Activated naive CD4-positive, alpha-beta T cell treated with anti-CD3 and anti-CD28 coated beads, Interleukin-2, amount 50 U/mL, for 72 hours (primary cell): Measurements from ENCODE around the gene DUS3L. TPM values are rescaled to one million over a fixed set of nuclear protein-coding genes. Genes with fewer than 3 reads are reported as not detected.
"Not testable (repeated sequence)": the region's sequence is repeated elsewhere in the genome, so short reads cannot be mapped to it uniquely, and the experiment has no call there.

Experiments used
- ATAC-seq, 2 donors: fragments of 150-1000 bp; cut with Tn5 transposase; 2 replicates each; pipeline ENCODE4 v1.10.0; 2021; ENCODE audit warnings: mild to moderate bottlenecking in 2 of 2, moderate library complexity in 2 of 2
- DNase-seq, 2 donors: peaks; one replicate each; pipeline ENCODE4 v3.0.0; 2021 to 2022; ENCODE audit warnings: low spot score in 2 of 2
- H3K27ac Mint-ChIP-seq, 2 donors: one replicate each; pipeline ENCODE4 v1.8.0; 2022; ENCODE audit warnings: mild to moderate bottlenecking in 2 of 2, mixed read lengths in 2 of 2
- H3K36me3 Mint-ChIP-seq, 2 donors: one replicate each; pipeline ENCODE4 v1.8.0; 2022; ENCODE audit warnings: mixed read lengths in 2 of 2
- H3K9me3 Mint-ChIP-seq, 2 donors: one replicate each; pipeline ENCODE4 v1.8.0; 2022; ENCODE audit warnings: mixed read lengths in 2 of 2
- total RNA-seq, 2 donors: library from RNA; stranded (reverse); gene quantifications; one replicate each; pipeline ENCODE4 v1.2.3, GENCODE V29; 2022

DUS3L gene
- total RNA-seq, 2 donors from 2014 or later, result 47.2 to 56.3 TPM

DNA sequence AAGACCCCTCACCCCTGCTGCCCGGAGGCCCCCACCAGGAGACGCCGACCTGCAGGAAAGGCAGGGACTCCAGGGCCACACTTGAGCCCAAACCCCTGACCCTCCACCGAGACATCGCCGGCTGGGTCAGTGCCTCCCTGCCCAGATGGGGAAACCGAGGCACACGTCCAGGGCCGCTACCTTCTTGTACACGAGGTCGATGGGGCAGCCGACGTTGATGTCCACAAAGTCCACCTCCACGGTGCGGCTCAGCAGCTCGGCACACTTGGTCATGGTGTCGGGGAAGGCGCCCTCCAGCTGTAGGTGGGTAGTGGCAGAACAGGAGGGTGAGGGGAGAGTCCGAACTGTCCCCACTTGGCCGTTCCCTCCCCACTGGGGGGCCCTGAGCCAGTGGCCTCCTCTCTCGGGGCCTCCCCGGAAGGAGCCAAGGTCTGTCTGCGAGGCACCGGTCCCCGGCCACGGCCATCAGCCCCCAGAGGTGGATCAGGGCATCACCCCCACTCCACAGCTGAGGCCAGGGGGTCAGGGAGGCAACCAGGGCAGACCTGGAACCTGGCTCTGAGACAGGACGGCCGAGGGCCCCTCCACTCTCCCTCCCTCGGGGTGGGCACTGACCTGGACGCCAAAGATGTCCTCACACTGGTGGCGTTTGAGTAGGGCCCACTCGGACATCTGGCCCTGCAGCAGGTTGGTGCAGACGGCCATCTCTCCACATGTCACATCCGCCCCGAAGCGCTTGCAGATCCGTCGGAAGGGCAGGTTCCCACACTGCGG, 3.4 kb downstream of the DUS3L start:
- H3K27ac Mint-ChIP-seq, result peak overlapping the region in 1 of 2 donors; percentile 3
- DNase-seq (no peak), ATAC-seq (no peak)
- H3K9me3 Mint-ChIP-seq, result no peaks in the 10 kb centered on the region
- peaks cover 15 to 21% of the 10 kb centered on the region in 2 donors for H3K36me3 Mint-ChIP-seq

DNA sequence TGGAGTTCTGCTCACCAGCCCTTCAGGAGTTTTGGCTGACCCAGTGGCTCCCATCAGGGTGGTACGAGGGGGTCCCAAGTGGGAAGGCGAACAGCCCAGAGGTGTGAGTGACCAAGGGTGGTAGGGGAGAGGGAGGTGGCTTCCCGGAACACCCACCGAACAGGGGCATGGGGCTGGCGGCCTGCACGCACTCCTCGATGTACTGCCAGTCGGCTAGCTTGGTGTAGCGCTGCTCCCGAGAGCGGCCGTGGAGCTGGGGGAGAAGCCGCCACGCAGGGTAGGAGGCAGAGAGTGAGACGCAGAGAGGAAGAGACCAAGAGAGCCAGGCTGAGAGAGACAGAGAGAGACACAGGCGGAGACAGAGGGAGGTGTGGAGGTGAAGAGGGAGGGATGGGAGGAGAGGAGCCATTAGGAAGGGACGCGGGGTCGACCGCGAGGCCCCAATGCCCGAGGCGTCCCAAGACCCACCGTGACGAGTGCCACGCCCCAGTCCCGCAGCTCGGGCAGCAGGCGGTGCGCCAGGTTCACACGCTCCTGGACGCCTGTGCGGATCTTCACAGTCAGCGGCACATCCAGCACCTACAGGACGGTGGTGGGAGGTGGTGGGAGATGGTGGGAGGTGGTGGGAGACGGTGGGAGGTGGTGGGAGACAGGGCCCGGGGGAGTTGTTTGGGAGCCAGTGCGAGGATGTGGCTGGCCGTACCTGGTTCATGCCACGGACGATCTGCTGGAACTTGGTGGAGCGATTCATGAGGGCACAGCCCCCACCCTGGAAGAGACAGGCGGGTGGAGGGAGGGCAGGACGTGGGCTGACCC, 4.2 kb downstream of the DUS3L start:
- DNase-seq, result no peak
- no peaks in the 10 kb centered on the region for H3K9me3 Mint-ChIP-seq
- peaks cover 15 to 21% of the 10 kb centered on the region in 2 donors for H3K36me3 Mint-ChIP-seq
- no peak for ATAC-seq
- H3K27ac Mint-ChIP-seq, result peak overlapping the region in 1 of 2 donors; percentile 65

DNA sequence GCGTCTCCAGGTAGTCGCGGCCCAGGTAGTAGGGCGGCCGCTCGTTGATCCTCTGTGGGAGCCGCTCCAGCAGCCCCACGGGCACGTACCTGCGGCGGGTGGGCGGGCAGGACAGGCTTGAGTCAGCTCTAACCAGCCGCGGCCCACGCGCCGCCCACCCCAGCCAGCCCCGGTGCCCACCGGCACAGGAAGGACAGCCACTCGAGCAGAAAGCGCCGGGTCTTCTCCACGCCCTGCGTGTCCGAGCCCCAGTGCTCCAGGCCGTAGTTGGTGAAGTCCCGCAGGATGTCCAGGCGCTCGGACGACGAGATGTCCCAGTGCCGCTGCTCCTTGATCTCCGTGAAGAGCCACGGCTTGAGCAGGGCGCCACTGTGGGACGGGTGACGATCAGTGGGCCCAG, 5.5 kb downstream of the DUS3L start:
- DNase-seq, result no peak
- H3K36me3 Mint-ChIP-seq, result peaks cover 6 to 13% of the 10 kb centered on the region in 2 donors
- no peak overlapping the region for H3K27ac Mint-ChIP-seq
- no peak for ATAC-seq
- no peaks in the 10 kb centered on the region for H3K9me3 Mint-ChIP-seq

DNA sequence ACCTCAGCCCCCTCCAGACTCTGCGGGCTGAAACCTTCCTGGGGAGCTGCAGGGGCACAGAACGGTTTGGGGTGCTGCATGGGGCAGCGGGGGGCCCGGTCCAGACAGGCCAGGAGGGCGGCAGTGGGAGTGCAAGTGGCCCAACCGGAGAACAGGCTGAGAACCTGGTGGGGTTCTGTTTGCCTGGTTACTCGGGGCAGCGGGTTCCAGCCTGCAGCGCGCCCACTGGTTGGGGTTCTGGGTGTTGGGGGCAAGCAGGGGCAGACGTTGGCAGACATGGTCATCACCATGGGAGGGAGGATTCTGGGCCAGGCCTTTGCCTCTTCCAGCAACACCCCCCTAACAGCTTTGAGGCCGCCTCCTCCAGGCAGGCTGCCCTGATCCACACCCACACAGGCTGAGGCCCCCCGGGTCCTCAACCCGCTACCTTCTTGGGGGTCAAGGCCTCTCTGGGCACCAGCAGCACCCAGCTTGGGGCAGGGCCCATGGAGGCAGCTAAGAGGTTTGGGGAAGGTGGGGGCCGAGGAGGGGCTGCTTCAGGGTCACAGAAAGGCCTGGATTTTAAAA, 6.3 kb downstream of the DUS3L start, which contains the start of gene PRR22:
PRR22 (minus strand) TSS at position 166 of the 567 bp plus-strand sequence; CDS start at position 80, 86 bp downstream.
- Mint-ChIP-seq H3K9me3 (no peaks in the 10 kb centered on the region), H3K27ac (peak within 1 kb of the TSS in 1 of 2 donors; percentile 55), H3K36me3 (peaks cover 0 to 7% of the 10 kb centered on the region in 2 donors)
- ATAC-seq, result peak in 1 of 2 donors; percentile 2
- DNase-seq, result no peak

DNA sequence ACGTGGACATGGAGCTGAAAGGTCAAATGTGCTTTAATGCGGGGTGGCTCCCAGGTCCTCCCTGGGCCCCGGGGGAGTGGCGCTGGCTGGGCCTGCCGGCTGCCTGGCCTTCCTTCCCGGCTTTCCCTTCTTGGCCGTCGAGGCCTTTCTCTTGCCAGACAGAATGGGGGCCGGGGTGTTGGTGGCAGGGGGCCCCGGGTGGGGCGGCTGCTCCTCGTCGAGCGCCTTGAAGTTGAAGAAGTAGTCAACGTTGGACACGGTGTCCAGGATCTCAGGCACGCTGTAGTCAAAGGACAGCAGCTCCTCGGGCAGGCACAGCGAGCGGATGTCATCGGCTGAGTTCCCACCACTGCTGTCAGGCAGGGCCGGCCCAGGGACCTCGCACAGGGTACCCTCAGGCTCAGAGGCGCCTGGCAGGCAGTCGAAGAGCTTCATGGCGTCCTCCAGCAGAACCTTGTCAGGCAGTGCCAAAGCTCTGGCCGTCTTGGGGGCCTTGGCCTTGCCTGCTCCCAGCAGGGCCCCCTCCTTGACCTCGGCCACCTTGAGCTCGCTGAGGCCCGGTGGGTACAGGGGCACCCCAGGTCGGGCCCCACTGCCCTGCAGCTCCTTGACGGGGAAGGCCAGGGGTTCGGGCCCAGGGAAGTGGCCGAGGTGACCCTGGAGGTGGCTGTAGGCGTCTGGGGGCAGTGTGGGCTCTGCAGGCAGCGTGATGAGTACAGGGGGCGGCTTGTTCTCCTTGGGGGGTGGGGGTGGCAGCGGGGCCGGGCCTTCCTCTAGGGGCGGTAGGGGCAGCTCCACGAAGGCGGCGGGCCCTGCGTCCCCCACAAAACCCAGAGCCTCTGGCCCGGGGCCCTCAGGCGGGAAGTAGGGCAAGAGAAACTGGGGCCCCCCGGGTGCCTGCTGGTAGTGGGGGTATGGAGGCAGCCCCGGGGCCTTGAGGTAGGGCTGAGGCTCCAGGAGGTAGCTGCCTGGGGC, 7.7 kb downstream of the DUS3L start:
- no peak for DNase-seq
- Mint-ChIP-seq H3K9me3 (no peaks in the 10 kb centered on the region), H3K36me3 (peaks cover 0 to 7% of the 10 kb centered on the region in 2 donors), H3K27ac (no peak overlapping the region)
- ATAC-seq, result peak; percentile 5 to 10

DNA sequence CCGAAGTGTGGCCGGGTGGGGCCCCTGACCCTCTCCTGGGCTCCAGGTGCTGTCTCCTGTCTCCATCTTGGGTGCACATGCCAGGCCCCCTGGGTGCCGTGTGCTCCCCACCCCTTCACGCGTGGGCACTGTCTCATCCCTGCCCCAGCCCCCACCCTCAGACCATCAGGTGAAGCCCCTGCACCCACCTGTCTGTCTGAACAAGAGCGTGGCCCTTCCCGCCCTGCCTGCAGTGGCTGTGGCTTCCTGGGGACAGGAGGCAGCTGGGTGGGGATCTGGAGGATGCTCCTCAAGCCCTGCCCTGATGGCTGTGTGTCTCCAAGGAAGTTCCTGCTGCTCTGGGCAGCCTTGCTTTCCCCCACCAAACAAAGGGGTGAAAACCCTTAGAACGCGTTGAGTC, 8.6 kb downstream of the DUS3L start:
- peaks cover 0 to 7% of the 10 kb centered on the region in 2 donors for H3K36me3 Mint-ChIP-seq
- H3K27ac Mint-ChIP-seq, result no peak overlapping the region
- H3K9me3 Mint-ChIP-seq, result no peaks in the 10 kb centered on the region
- DNase-seq (no peak), ATAC-seq (no peak)

DNA sequence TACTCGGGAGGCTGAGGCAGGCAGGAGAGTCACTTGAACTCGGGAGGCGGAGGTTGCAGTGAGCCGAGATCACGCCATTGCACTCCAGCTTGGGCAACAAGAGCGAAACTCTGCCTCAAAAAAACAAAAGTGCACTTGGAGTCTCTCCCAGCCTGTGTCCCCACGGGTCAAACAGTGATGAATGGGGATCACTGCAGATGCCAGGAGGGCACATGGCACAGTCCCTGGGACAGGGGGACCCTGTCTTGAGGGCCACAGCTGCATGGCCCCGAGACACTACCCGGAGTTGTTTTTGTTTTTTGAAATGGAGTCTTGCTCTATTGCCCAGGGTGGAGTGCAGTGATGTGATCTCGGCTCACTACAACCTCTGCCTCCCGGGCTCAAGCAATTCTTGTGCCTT, 10.0 kb downstream of the DUS3L start:
- not testable (repeated sequence) for H3K36me3 Mint-ChIP-seq, H3K27ac Mint-ChIP-seq, H3K9me3 Mint-ChIP-seq

DNA sequence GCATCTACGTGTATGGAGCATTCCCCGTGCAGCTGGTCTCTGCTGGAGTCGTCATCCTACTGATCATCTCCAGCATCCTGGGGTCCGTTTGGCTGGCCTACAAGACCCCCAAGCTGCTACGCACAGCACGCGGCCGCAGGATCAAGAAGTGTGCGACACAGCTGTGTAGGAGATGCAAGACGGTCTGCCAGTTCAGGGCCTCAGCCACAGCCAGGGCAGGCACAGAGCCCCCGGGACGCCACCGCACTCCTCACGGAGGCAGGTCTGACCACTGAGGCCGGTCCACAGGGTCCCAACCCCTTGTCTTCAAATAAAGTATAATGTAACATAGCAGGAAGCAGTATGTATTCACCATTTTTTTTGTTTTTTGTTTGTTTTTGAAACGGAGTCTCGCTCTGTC, 12.6 kb downstream of the DUS3L start:
- ATAC-seq (no peak), DNase-seq (no peak)
- Mint-ChIP-seq H3K36me3 (no peaks in the 10 kb centered on the region), H3K27ac (no peak overlapping the region), H3K9me3 (no peaks in the 10 kb centered on the region)

More for the DNA sequence above, 10.0 kb downstream of the DUS3L start:
- not testable (repeated sequence) for DNase-seq, ATAC-seq

DNA sequence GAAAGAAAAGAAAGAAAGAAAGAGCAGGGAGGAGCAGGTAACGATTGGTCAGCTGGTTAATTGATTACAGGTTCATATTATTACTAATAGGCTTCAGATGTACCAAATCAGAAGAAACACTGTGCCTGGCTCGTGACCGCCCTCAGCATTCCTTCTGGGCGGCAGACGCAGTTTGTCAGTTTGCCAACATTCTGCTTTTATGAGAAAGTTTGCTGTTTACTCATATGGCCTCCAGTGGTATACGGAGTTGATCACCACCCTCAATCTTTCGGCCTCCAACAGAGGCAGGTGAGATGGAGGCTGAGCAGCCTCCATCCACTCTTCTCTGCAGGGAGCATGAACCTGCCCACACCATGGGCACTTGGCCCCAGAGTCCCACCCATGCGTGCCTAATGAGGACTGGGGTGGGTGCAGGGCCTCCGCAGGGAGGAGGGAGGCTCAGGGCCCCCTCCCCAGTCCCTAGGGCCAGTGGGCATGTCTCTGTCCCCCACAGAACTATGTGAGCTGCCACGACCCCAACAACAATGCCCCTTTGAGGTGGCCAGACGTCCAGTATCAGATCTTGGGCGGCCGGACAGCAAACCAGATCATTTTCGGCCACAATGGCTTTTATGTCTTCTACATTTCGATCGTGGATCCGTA, 15.2 kb downstream of the DUS3L start:
- DNase-seq, result no peak
- no peak for ATAC-seq
- no peak overlapping the region for H3K27ac Mint-ChIP-seq
- no peaks in the 10 kb centered on the region for H3K36me3 Mint-ChIP-seq
- H3K9me3 Mint-ChIP-seq, result no peaks in the 10 kb centered on the region

DNA sequence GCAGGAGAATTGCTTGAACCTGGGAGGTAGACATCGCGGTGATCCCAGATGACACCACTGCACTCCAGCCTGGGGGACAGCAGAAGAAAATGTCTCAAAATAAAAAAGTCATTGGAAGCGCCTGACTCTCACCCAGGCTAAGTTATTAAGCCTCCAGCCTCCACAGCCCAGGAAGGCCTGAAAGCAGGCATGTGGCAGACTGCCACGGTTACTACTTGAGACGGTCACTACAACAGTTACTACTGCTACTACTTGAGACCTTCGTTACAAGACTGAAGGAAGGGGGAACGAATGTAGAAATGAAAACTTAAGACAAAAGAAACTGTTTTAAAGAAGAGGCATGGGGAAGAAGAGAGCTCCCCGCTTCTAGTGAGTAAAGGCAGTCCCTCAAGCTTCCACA, 16.0 kb downstream of the DUS3L start:
- no peak for DNase-seq
- H3K36me3 Mint-ChIP-seq, result no peaks in the 10 kb centered on the region
- no peak for ATAC-seq
- H3K27ac Mint-ChIP-seq, result no peak overlapping the region
- no peaks in the 10 kb centered on the region for H3K9me3 Mint-ChIP-seq

DNA sequence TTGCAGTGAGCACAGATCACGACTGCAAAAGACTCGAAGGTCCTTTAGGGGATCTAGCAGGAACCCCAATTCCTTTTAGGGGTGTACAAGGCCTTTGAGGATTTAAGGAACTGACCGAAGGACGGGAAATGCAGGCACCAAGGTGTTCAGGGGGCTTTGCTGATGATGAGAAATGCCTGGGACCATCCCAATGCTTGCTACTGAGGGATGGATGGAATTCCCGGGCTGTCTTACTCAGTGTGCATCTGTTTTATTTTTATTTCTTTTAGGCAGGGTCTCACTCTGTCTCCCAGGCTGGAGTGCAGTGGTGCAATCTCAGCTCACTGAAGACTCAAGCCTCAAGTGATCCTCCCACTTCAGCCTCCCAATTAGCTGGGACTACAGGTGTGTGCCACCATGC, 17.7 kb downstream of the DUS3L start:
- Mint-ChIP-seq H3K9me3 (no peaks in the 10 kb centered on the region), H3K27ac (no peak overlapping the region), H3K36me3 (no peaks in the 10 kb centered on the region)
- no peak for DNase-seq
- ATAC-seq, result no peak

DNA sequence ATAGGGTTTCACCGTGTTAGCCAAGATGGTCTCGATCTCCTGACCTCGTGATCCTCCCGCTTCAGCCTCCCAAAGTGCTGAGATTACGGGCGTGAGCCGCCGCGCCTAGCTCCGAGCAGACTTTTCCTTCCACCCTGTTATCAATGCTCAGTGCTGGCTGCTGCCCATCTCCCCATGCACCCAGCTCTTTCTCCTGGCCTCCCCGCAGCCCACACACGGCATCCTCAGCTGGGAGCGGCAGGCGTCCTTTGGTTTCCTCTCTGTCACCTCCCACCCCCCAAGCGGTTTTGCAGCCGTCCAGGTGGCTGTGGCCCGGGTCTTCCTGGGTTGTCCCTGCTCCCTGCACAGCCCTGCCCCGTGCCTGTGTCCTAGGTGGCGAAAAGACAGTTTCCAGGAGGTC, 18.5 kb downstream of the DUS3L start:
- DNase-seq (no peak), ATAC-seq (no peak)
- Mint-ChIP-seq H3K36me3 (no peaks in the 10 kb centered on the region), H3K27ac (no peak overlapping the region), H3K9me3 (no peaks in the 10 kb centered on the region)

DNA sequence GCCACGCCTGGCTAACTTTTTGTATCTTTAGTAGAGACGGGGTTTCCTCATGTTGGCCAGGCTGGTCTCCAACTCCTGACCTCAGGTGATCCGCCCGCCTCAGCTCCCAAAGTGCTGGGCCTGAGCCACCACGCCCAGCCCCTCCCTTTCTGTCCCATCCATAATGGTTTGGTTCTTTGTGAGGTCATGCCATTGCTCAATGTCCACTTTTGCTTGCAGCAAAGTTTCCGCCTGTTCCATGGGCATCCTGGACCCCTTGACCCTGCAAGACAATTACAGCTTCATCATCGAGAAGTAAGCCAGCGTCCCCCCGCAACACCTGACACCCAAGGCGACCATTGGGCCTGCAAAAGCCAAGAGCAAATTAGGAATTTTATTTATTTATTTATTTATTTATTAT, 23.0 kb downstream of the DUS3L start:
- ATAC-seq, result no peak
- Mint-ChIP-seq H3K36me3 (no peaks in the 10 kb centered on the region), H3K27ac (no peak overlapping the region), H3K9me3 (no peaks in the 10 kb centered on the region)
- no peak for DNase-seq

DNA sequence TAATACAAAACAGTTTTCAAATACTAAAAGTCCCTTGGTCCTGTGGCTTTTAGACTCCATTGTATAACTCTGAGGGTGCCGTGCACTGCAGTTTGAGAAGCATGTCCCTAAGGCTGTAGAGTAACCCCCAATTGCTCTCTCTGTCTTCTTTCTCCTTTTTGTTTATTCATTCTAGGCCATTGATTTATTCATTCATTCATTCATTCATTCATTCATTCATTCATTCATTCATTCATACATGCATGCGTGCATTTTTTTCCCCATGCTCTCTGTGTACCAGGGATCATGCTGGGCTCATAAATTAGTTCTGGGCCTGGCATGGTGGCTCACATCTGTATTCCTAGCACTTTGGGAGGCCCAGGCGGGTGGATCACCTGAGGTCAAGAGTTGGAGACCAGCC, 25.7 kb downstream of the DUS3L start:
- Mint-ChIP-seq H3K9me3 (no peaks in the 10 kb centered on the region), H3K36me3 (no peaks in the 10 kb centered on the region), H3K27ac (no peak overlapping the region)
- ATAC-seq (no peak), DNase-seq (no peak)

DNA sequence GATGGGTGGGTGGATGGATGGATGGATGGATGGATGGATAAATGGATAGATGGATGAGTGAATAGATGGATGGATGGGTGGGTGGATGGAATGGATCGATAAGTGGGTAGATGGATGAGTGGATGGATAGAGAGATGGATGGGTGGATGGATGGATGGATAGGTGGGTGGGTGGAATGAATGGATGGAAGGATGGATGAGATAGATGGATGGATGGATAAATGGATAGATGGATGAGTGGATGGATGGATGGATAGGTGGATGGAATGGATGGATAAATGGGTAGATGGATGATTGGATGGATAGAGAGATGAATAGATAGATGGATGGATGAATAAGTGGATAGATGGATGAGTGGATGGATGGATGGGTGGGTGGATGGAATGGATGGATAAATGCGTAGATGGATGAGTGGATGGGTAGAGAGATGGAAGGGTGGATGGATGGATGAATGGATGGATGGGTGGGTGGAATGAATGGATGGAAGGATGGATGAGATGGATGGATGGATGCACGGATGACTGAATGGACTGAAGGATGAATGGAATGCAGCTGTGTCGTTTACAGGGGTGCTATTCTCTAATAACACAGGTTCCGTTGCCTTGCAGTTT, 28.2 kb downstream of the DUS3L start:
- Mint-ChIP-seq H3K27ac (no peak overlapping the region), H3K9me3 (no peaks in the 10 kb centered on the region), H3K36me3 (no peaks in the 10 kb centered on the region)
- ATAC-seq (no peak), DNase-seq (no peak)
